Erythroblast (primary cell): ENCODE results near the gene STAT4.

Source experiments
- GATA1 ChIP-seq: IDR thresholded peaks from 2 replicates; pipeline ENCODE4 v1.6.1; 2011; ENCODE audit warnings: low read depth, mild to moderate bottlenecking, control low read depth, low read length, moderate library complexity
- POLR2A ChIP-seq: IDR thresholded peaks from 2 replicates; pipeline ENCODE4 v1.6.1; 2011; ENCODE audit warnings: mild to moderate bottlenecking, low read length

DNA sequence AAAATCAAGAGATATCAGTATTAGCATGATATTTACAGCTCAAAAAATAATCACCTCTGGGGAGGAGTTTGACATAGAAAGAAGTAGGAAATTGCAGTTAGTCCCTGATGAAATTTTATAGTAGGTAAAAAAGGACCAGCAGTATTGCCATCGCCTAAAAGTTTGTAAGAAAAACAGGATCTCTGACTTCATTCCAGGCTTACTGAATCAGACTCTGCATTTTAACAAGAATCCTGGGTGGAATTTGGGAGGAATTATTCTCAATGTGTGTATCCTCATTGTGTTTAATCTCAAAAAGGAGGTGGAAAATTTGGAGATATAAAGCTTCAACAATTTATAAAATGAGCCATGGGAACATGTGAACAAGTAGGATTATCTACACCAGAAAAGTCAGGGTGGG lies 105.7 kb downstream of the STAT4 start:
- TF ChIP-seq POLR2A (no peak), GATA1 (no peak)
